Activated CD4-positive, alpha-beta T cell treated with anti-CD3 and anti-CD28 coated beads for 1 hour (primary cell): Measurements from ENCODE around the gene SRSF7.
"Not testable (repeated sequence)": the region's sequence is repeated elsewhere in the genome, so short reads cannot be mapped to it uniquely, and the experiment has no call there.

Experiments used
- DNase-seq: peaks from one replicate; pipeline ENCODE4 v3.0.0-alpha.2; 2020

SRSF7 gene

GRCh38 chr2:38728694-38729093 is 22.5 kb downstream of the SRSF7 start:
- DNase-seq: no peak

- no peak for DNase-seq
These were observed 23.5 kb downstream of the SRSF7 start for GRCh38 chr2:38727661-38728060.

- no peak for DNase-seq
These were observed 28.0 kb downstream of the SRSF7 start for GRCh38 chr2:38723173-38723572.

GRCh38 chr2:38722271-38723061 is 28.7 kb downstream of the SRSF7 start:
- DNase-seq: no peak

- DNase-seq: no peak
These were observed 30.4 kb downstream of the SRSF7 start for GRCh38 chr2:38720613-38721241.

GRCh38 chr2:38719706-38720105 is 31.5 kb downstream of the SRSF7 start:
- no peak for DNase-seq

GRCh38 chr2:38718601-38719000 is 32.6 kb downstream of the SRSF7 start:
- DNase-seq: no peak

- no peak for DNase-seq
These were observed 35.0 kb downstream of the SRSF7 start for GRCh38 chr2:38716185-38716584.

- DNase-seq: not testable (repeated sequence)
These were observed 36.2 kb downstream of the SRSF7 start for GRCh38 chr2:38714941-38715340.

- DNase-seq: no peak
These were observed 37.8 kb downstream of the SRSF7 start for GRCh38 chr2:38713338-38713737.

- DNase-seq: no peak
These were observed 38.3 kb downstream of the SRSF7 start for GRCh38 chr2:38712871-38713270.

GRCh38 chr2:38712413-38712812 is 38.7 kb downstream of the SRSF7 start:
- no peak for DNase-seq

- no peak for DNase-seq
These were observed 39.6 kb downstream of the SRSF7 start for GRCh38 chr2:38711558-38711957.

- no peak for DNase-seq
These were observed 41.5 kb downstream of the SRSF7 start for GRCh38 chr2:38709567-38710194.

GRCh38 chr2:38708900-38709566 is 42.1 kb downstream of the SRSF7 start:
- no peak for DNase-seq

- not testable (repeated sequence) for DNase-seq
These were observed 42.7 kb downstream of the SRSF7 start for GRCh38 chr2:38708491-38708890.

GRCh38 chr2:38706846-38707345 is 44.3 kb downstream of the SRSF7 start:
- DNase-seq: no peak

- DNase-seq: no peak
These were observed 46.5 kb downstream of the SRSF7 start for GRCh38 chr2:38704664-38705063.

GRCh38 chr2:38703336-38703735 is 47.8 kb downstream of the SRSF7 start:
- DNase-seq: not testable (repeated sequence)

GRCh38 chr2:38702413-38702812 is 48.7 kb downstream of the SRSF7 start:
- DNase-seq: no peak

- no peak for DNase-seq
These were observed 49.6 kb downstream of the SRSF7 start for GRCh38 chr2:38701542-38701941.

GRCh38 chr2:38700881-38701458 is 50.2 kb downstream of the SRSF7 start:
- no peak for DNase-seq
